ENCODE data around the gene BIN2. TPM values are rescaled to one million over a fixed set of nuclear protein-coding genes. Genes with fewer than 3 reads are reported as not detected.

Gene BIN2
- total and polyA plus RNA-seq, 2 of the 4 experiments (the other 2 are of a cell fraction) = not detected

GRCh38 chr12:51253276-51253675, 70.7 kb downstream of the BIN2 start:
- BruUV-seq (replicated peaks) = no TSS peak
- no CpG with 5 or more reads among the region's 1 CpG for WGBS, 2 experiments (ENCODE audit: extremely low coverage in 2 of 2, insufficient read length in 1 of 2)
- dilution Hi-C loops (cut with HindIII; ENCODE audit: low sequenced_read_pairs, unreplicated experiment) (no loop called here), in situ Hi-C loops (cut with MboI; ENCODE audit: low sequenced_read_pairs) (no loop called here), intact Hi-C loops (cut with micrococcal nuclease) (no loop called here)
- H3K36me3 ChIP-seq (ENCODE audit: control insufficient read depth, insufficient read depth, low read length) = 0 out of 2 replicates have a peak, but pooled peaks cover 1% of the 10 kb centered on the region
- H3K4me2 ChIP-seq (ENCODE audit: low read depth, low read length) = no peak overlapping the region
- TF ChIP-seq CEBPB (IDR thresholded peaks at IDR 0.05; ENCODE audit: low read depth, low read length) = peak; percentile 34
- no peak for TF ChIP-seq MXI1 (IDR thresholded peaks at IDR 0.05; ENCODE audit: borderline replicate concordance, low read depth, low read length)
- H3K79me1 ChIP-seq (ENCODE audit: low read depth in 1 of 2, low read length in 2 of 2) = peaks cover 3 to 49% of the 10 kb centered on the region in 2 experiments; a peak in 3 of 4 replicates
- no peak overlapping the region for H4K91ac ChIP-seq (ENCODE audit: insufficient read depth, low read depth, low read length)
- H4K8ac ChIP-seq (ENCODE audit: low read depth in 2 of 2, low read length in 2 of 2) = no peak overlapping the region
- H3K27ac ChIP-seq (ENCODE audit: insufficient read depth, low read length) = no peak overlapping the region
- POLR2A ChIA-PET (ENCODE audit: unreplicated experiment) = interaction anchor here (1.2 kb wide), 1 partner anchor 14 kb away, joined by 5 read pairs; the partner anchor contains the start of gene DAZAP2
- no peak overlapping the region for H4K5ac ChIP-seq (ENCODE audit: low read depth, low read length)
- no peak for ATAC-seq (ENCODE audit: low read depth)
- no peak overlapping the region for H2BK120ac ChIP-seq (ENCODE audit: low read depth, low read length)
- no peaks in the 10 kb centered on the region for H3K4me1 ChIP-seq (ENCODE audit: control insufficient read depth, insufficient read depth, low read length)
- H3K9me1 ChIP-seq (ENCODE audit: insufficient read depth, low read length) = peaks cover 3% of the 10 kb centered on the region
- no peak overlapping the region for H3K4ac ChIP-seq (ENCODE audit: low read depth, low read length)
- no peaks in the 10 kb centered on the region for H3K9me3 ChIP-seq (ENCODE audit: control insufficient read depth, insufficient read depth, low read length)
- H2AK9ac ChIP-seq (replicated peaks; ENCODE audit: low read depth, low read length, poor library complexity) = no peak overlapping the region
- H3K14ac ChIP-seq (replicated peaks; ENCODE audit: low read depth, low read length) = no peak overlapping the region
- CTCF ChIA-PET = interaction anchor here (0.8 to 1.1 kb wide), 3 partner anchors 9 to 53 kb away, joined by 3 to 4 read pairs (median 4); no protein-coding TSS in a partner anchor
- H2BK5ac ChIP-seq (ENCODE audit: low read depth, low read length, poor library complexity, severe bottlenecking) = no peak overlapping the region
- H2AK5ac ChIP-seq (ENCODE audit: low read depth, low read length) = no peak overlapping the region
- H3K18ac ChIP-seq (ENCODE audit: low read depth, low read length) = no peak overlapping the region
- no peak overlapping the region for H3K56ac ChIP-seq (ENCODE audit: extremely low read depth, insufficient read depth, low read length)
- H2AFZ ChIP-seq (replicated peaks; ENCODE audit: low read length, poor library complexity) = no peak overlapping the region
- H3K4me3 ChIP-seq (ENCODE audit: insufficient read depth, low read depth, low read length) = no peak overlapping the region
- H3K23ac ChIP-seq (ENCODE audit: low read depth, low read length) = no peak overlapping the region
- no peaks in the 10 kb centered on the region for H3K27me3 ChIP-seq (ENCODE audit: control insufficient read depth, insufficient read depth, low read length)
- no peak overlapping the region for H3K9ac ChIP-seq (ENCODE audit: low read depth, low read length)
- DNase-seq = no peak
- no peak overlapping the region for H2BK20ac ChIP-seq (ENCODE audit: low read depth, low read length)
- H2BK15ac ChIP-seq (ENCODE audit: low read depth, low read length) = no peak overlapping the region
- no peaks in the 10 kb centered on the region for H4K20me1 ChIP-seq (ENCODE audit: insufficient read depth, low read length)

Data from IMR-90 (cell line).